ENCODE data around the gene HSD17B2.

Gene HSD17B2

DNA sequence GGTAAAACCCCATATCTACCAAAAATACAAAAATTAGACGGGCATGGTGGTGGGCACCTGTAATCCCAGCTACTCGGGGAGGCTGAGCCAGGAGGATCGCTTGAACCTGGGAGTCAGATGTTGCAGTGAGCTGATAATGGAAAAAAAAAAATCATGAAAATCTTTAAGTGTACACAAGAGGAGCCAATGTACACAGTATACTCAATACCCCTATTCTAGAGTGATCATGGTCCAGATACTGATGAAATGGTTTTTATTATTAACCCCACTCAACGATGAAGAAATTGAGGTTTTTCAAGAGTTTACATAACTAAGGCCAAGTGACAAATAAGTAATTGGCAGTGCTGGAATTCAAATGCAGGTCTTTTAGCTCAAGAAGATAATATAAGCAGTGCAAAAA, 11.5 kb downstream of the HSD17B2 start:
- Histone ChIP-seq H3K4me1 (ENCODE audit: control insufficient read depth, low read length) (no peaks in the 10 kb centered on the region), H3K9me3 (ENCODE audit: control insufficient read depth, insufficient read depth, low read length) (no peaks in the 10 kb centered on the region), H3F3A (ENCODE audit: control insufficient read depth, insufficient read depth) (no peaks in the 10 kb centered on the region), H4K20me1 (ENCODE audit: control insufficient read depth, insufficient read depth, low read depth, low read length) (no peaks in the 10 kb centered on the region), H3K27me3 (ENCODE audit: control insufficient read depth, low read length) (peaks cover 3% of the 10 kb centered on the region; the same call in 1 of the 2 replicates), H3K4me3 (ENCODE audit: low read length) (no peak overlapping the region), H3K9me2 (replicated peaks; ENCODE audit: control insufficient read depth, low read length) (no peaks in the 10 kb centered on the region), H3K27ac (ENCODE audit: low read depth, low read length) (no peak overlapping the region), H3K79me2 (ENCODE audit: control insufficient read depth, low read length) (no peaks in the 10 kb centered on the region), H3K4me2 (ENCODE audit: low read length) (no peak overlapping the region), H3K36me3 (ENCODE audit: control insufficient read depth, low read length) (no peaks in the 10 kb centered on the region)
- TF ChIP-seq EZH2phosphoT487 (IDR thresholded peaks at IDR 0.05; ENCODE audit: borderline replicate concordance, low read length), result no peak
- TF ChIP-seq, protein P1, sequence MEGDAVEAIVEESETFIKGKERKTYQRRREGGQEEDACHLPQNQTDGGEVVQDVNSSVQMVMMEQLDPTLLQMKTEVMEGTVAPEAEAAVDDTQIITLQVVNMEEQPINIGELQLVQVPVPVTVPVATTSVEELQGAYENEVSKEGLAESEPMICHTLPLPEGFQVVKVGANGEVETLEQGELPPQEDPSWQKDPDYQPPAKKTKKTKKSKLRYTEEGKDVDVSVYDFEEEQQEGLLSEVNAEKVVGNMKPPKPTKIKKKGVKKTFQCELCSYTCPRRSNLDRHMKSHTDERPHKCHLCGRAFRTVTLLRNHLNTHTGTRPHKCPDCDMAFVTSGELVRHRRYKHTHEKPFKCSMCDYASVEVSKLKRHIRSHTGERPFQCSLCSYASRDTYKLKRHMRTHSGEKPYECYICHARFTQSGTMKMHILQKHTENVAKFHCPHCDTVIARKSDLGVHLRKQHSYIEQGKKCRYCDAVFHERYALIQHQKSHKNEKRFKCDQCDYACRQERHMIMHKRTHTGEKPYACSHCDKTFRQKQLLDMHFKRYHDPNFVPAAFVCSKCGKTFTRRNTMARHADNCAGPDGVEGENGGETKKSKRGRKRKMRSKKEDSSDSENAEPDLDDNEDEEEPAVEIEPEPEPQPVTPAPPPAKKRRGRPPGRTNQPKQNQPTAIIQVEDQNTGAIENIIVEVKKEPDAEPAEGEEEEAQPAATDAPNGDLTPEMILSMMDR (IDR thresholded peaks at IDR 0.05; ENCODE audit: low read depth, low read length, poor library complexity, severe bottlenecking), result no peak

DNA sequence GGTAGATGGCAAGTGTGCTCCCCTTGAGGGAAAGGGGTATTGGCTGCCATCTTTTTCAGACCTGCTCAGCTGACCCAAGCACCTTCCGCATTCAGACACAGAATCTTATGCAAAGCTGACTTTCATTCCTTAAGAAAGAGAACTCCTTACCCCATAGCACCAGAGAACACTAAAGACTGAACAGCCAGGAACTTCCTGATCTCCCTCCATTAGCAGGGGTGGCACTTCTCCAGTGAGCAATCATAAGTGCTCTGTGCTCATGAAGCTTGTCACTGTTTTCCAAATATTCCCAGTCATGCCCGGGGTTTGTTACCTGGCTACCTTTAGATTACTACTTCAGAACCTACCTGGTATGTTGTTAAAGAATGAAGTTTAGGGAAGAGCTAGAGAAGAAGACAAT, 11.9 kb downstream of the HSD17B2 start:
- Histone ChIP-seq H3K4me1 (ENCODE audit: control insufficient read depth, low read length) (no peaks in the 10 kb centered on the region), H3K79me2 (ENCODE audit: control insufficient read depth, low read length) (no peaks in the 10 kb centered on the region), H3K9me3 (ENCODE audit: control insufficient read depth, insufficient read depth, low read length) (no peaks in the 10 kb centered on the region), H4K20me1 (ENCODE audit: control insufficient read depth, insufficient read depth, low read depth, low read length) (no peaks in the 10 kb centered on the region), H3K4me3 (ENCODE audit: low read length) (no peak overlapping the region), H3K4me2 (ENCODE audit: low read length) (no peak overlapping the region), H3K27ac (ENCODE audit: low read depth, low read length) (no peak overlapping the region), H3K27me3 (ENCODE audit: control insufficient read depth, low read length) (peaks cover 3% of the 10 kb centered on the region; the same call in 1 of the 2 replicates), H3K36me3 (ENCODE audit: control insufficient read depth, low read length) (no peaks in the 10 kb centered on the region), H3F3A (ENCODE audit: control insufficient read depth, insufficient read depth) (no peaks in the 10 kb centered on the region), H3K9me2 (replicated peaks; ENCODE audit: control insufficient read depth, low read length) (no peaks in the 10 kb centered on the region)
- TF ChIP-seq, protein P1 (IDR thresholded peaks at IDR 0.05; ENCODE audit: low read depth, low read length, poor library complexity, severe bottlenecking), result no peak
- TF ChIP-seq EZH2phosphoT487 (IDR thresholded peaks at IDR 0.05; ENCODE audit: borderline replicate concordance, low read length), result no peak

DNA sequence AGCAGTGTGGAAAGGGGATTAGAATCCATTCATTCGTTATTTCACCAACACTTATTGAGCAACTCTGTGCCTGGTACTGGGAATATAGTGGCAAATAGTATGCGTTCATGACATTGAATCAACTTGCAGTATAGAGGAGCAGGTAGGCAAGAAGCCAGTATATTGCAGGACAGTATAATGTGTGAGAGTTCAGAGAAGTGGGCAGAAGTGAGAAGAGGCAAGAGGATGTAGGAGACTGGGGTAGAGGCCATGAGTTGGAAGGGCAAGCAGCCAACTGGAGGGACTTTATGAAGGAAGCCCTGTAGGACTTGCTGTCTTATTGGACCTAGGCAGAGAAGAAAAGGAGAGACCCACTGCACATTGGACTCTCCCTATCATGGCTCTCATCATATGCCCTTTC, 12.3 kb downstream of the HSD17B2 start:
- H3K27ac ChIP-seq (ENCODE audit: low read depth, low read length), result no peak overlapping the region
- no peak for TF ChIP-seq EZH2phosphoT487 (IDR thresholded peaks at IDR 0.05; ENCODE audit: borderline replicate concordance, low read length)
- TF ChIP-seq, protein P1 (IDR thresholded peaks at IDR 0.05; ENCODE audit: low read depth, low read length, poor library complexity, severe bottlenecking), result no peak
- H3K27me3 ChIP-seq (ENCODE audit: control insufficient read depth, low read length), result peaks cover 3% of the 10 kb centered on the region; the same call in 1 of the 2 replicates
- H3F3A ChIP-seq (ENCODE audit: control insufficient read depth, insufficient read depth), result no peaks in the 10 kb centered on the region
- no peaks in the 10 kb centered on the region for H3K9me3 ChIP-seq (ENCODE audit: control insufficient read depth, insufficient read depth, low read length)
- H3K79me2 ChIP-seq (ENCODE audit: control insufficient read depth, low read length), result no peaks in the 10 kb centered on the region
- H3K9me2 ChIP-seq (replicated peaks; ENCODE audit: control insufficient read depth, low read length), result no peaks in the 10 kb centered on the region
- H4K20me1 ChIP-seq (ENCODE audit: control insufficient read depth, insufficient read depth, low read depth, low read length), result no peaks in the 10 kb centered on the region
- H3K4me2 ChIP-seq (ENCODE audit: low read length), result no peak overlapping the region
- H3K4me1 ChIP-seq (ENCODE audit: control insufficient read depth, low read length), result no peaks in the 10 kb centered on the region
- H3K36me3 ChIP-seq (ENCODE audit: control insufficient read depth, low read length), result no peaks in the 10 kb centered on the region
- no peak overlapping the region for H3K4me3 ChIP-seq (ENCODE audit: low read length)
